ENCODE results near the gene OR10A3. TPM values are rescaled to one million over a fixed set of nuclear protein-coding genes. Genes with fewer than 3 reads are reported as not detected.
"Not testable (repeated sequence)": the region's sequence is repeated elsewhere in the genome, so short reads cannot be mapped to it uniquely, and the experiment has no call there.

The OR10A3 gene
- total RNA-seq: not detected

GRCh38 chr11:7941608-7942007, at the start of gene OR10A3:
Gene OR10A3 (minus strand): TSS chr11:7941708. CDS start chr11:7939520, 2,188 bp downstream.
- no peaks in the 10 kb centered on the region for H3K4me1 ChIP-seq
- no peaks in the 10 kb centered on the region for H3K36me3 ChIP-seq
- H3K27me3 ChIP-seq: peaks cover 11% of the 10 kb centered on the region
- TF ChIP-seq POLR2A (IDR thresholded peaks at IDR 0.05) (no peak), POLR2AphosphoS5 (IDR thresholded peaks at IDR 0.05) (no peak), EP300 (IDR thresholded peaks at IDR 0.05) (no peak), CTCF (IDR thresholded peaks at IDR 0.05) (no peak)
- 93% methylated on average over 2 of the region's 2 CpGs for WGBS, 2 donors (ENCODE audit: low coverage in 1 of 2)
- H3K9me3 ChIP-seq: peaks cover 0 to 33% (median 0%) of the 10 kb centered on the region in 3 donors
- H3K4me3 ChIP-seq: no peak within 1 kb of the TSS
- H3K27ac ChIP-seq: no peak within 1 kb of the TSS
- no peak for ATAC-seq

GRCh38 chr11:7987560-7987883, 46.0 kb upstream of the OR10A3 start:
- ATAC-seq, H3K9me3 ChIP-seq, H3K27me3 ChIP-seq: not testable (repeated sequence)
- peaks cover 13 to 42% (median 18%) of the 10 kb centered on the region in 3 donors for H3K4me1 ChIP-seq
- peak overlapping the region; percentile 61 to 67 for H3K4me3 ChIP-seq
- H3K36me3 ChIP-seq: peaks cover 0 to 15% of the 10 kb centered on the region in 2 donors
- WGBS, 2 donors (ENCODE audit: low coverage in 1 of 2): 0 to 3% methylated on average over 5 to 8 of the region's 13 CpGs
- H3K27ac ChIP-seq: peak overlapping the region; percentile 74 to 88 (median 78)

- Histone ChIP-seq H3K36me3 (peaks cover 0 to 9% of the 10 kb centered on the region in 2 donors), H3K4me3 (peak within 1 kb of the TSS; percentile 61 to 67), H3K4me1 (peaks cover 13 to 42% (median 18%) of the 10 kb centered on the region in 3 donors), H3K27me3 (no peaks in the 10 kb centered on the region), H3K9me3 (no peaks in the 10 kb centered on the region), H3K27ac (peak within 1 kb of the TSS; percentile 74 to 88 (median 78))
- TF ChIP-seq CTCF (IDR thresholded peaks at IDR 0.05) (peak; percentile 63 to 88 (median 86)), POLR2AphosphoS5 (IDR thresholded peaks at IDR 0.05) (peak; percentile 70), EP300 (IDR thresholded peaks at IDR 0.05) (no peak), POLR2A (IDR thresholded peaks at IDR 0.05) (peak in 1 of 2 donors; percentile 21)
- 0 to 2% methylated on average over 7 to 25 of the region's 47 CpGs for WGBS, 2 donors (ENCODE audit: low coverage in 1 of 2)
- ATAC-seq: peak; percentile 100
Observed at GRCh38 chr11:7986768-7987559, 45.5 kb upstream of the OR10A3 start, which contains the start of gene EIF3F. Gene EIF3F (plus strand): TSS chr11:7987337. CDS start chr11:7987353, 16 bp downstream.

GRCh38 chr11:7983832-7984590, 42.5 kb upstream of the OR10A3 start:
- H3K27ac ChIP-seq: no peak overlapping the region
- H3K4me1 ChIP-seq: peaks cover 10 to 23% (median 12%) of the 10 kb centered on the region in 3 donors
- H3K36me3 ChIP-seq: no peaks in the 10 kb centered on the region
- ATAC-seq: no peak
- TF ChIP-seq EP300 (IDR thresholded peaks at IDR 0.05): no peak
- no peak for TF ChIP-seq POLR2AphosphoS5 (IDR thresholded peaks at IDR 0.05)
- no peak for TF ChIP-seq CTCF (IDR thresholded peaks at IDR 0.05)
- TF ChIP-seq POLR2A (IDR thresholded peaks at IDR 0.05): no peak
- H3K27me3 ChIP-seq: no peaks in the 10 kb centered on the region
- no peak overlapping the region for H3K4me3 ChIP-seq
- no peaks in the 10 kb centered on the region for H3K9me3 ChIP-seq
- 100% methylated on average over 2 of the region's 7 CpGs; no CpG with 5 or more reads in 1 of the 2 donors for WGBS, 2 donors (ENCODE audit: low coverage in 1 of 2)

- Histone ChIP-seq H3K4me1 (peaks cover 0 to 10% (median 0%) of the 10 kb centered on the region in 3 donors), H3K27ac (no peak overlapping the region), H3K36me3 (no peaks in the 10 kb centered on the region), H3K4me3 (no peak overlapping the region), H3K27me3 (no peaks in the 10 kb centered on the region), H3K9me3 (no peaks in the 10 kb centered on the region)
- TF ChIP-seq EP300 (IDR thresholded peaks at IDR 0.05) (no peak), CTCF (IDR thresholded peaks at IDR 0.05) (no peak), POLR2AphosphoS5 (IDR thresholded peaks at IDR 0.05) (no peak), POLR2A (IDR thresholded peaks at IDR 0.05) (no peak)
- 40 to 89% methylated on average over 1 of the region's 1 CpG for WGBS, 2 donors (ENCODE audit: low coverage in 1 of 2)
- ATAC-seq: no peak
Observed at GRCh38 chr11:7982582-7983119, 41.1 kb upstream of the OR10A3 start.
